H9 (cell line): ENCODE data around the gene STX8. TPM values are rescaled to one million over a fixed set of nuclear protein-coding genes. Genes with fewer than 3 reads are reported as not detected.

Experiments
- DNase-seq: peaks from one replicate; pipeline ENCODE4 v3.0.0-alpha.2; 2017
- H2AFZ ChIP-seq: one replicate; pipeline ENCODE4 v1.6.1; 2013; ENCODE audit warnings: mild to moderate bottlenecking, low read length, control low read depth, moderate library complexity
- H2AK5ac ChIP-seq: 2 replicates; pipeline ENCODE4 v1.6.1; 2013; ENCODE audit warnings: low read length, control low read depth, mixed read lengths; ENCODE audit not compliant: insufficient read length
- H2BK120ac ChIP-seq: one replicate; pipeline ENCODE4 v1.6.1; 2013; ENCODE audit warnings: low read depth, mild to moderate bottlenecking, low read length, control low read depth, inconsistent platforms; ENCODE audit not compliant: poor library complexity, severe bottlenecking
- H2BK12ac ChIP-seq: 2 replicates; pipeline ENCODE4 v1.6.1; 2013; ENCODE audit warnings: low read length, control low read depth, mixed read lengths, low read depth; ENCODE audit not compliant: insufficient read length
- H2BK15ac ChIP-seq: 2 replicates; pipeline ENCODE4 v1.6.1; 2013; ENCODE audit warnings: low read depth, low read length, control low read depth
- H2BK20ac ChIP-seq: one replicate; pipeline ENCODE4 v1.6.1; 2013; ENCODE audit warnings: low read depth, mild to moderate bottlenecking, low read length, control low read depth, inconsistent platforms; ENCODE audit not compliant: poor library complexity, severe bottlenecking
- H2BK5ac ChIP-seq: 2 replicates; pipeline ENCODE4 v1.6.1; 2013; ENCODE audit warnings: low read length, control low read depth, mixed read lengths; ENCODE audit not compliant: insufficient read length
- H3K14ac ChIP-seq: 2 replicates; pipeline ENCODE4 v1.6.1; 2013; ENCODE audit warnings: low read length, control low read depth; ENCODE audit not compliant: insufficient read depth
- H3K18ac ChIP-seq: 2 replicates; pipeline ENCODE4 v1.6.1; 2013; ENCODE audit warnings: low read depth, mild to moderate bottlenecking, mixed read lengths, low read length, control low read depth; ENCODE audit not compliant: insufficient read length
- H3K23ac ChIP-seq: 2 replicates; pipeline ENCODE4 v1.6.1; 2013; ENCODE audit warnings: low read length, control low read depth, mixed read lengths, low read depth; ENCODE audit not compliant: insufficient read length
- H3K23me2 ChIP-seq: 2 replicates; pipeline ENCODE4 v1.6.1; 2013; ENCODE audit warnings: low read depth, mild to moderate bottlenecking, mixed read lengths, low read length, control low read depth; ENCODE audit not compliant: insufficient read length, poor library complexity, severe bottlenecking
- H3K27ac ChIP-seq: 2 replicates; pipeline ENCODE4 v1.5.1; 2013; ENCODE audit warnings: low read length, control low read depth, mixed read lengths, low read depth; ENCODE audit not compliant: insufficient read length
- H3K27me3 ChIP-seq: 2 replicates; pipeline ENCODE4 v1.6.1; 2013; ENCODE audit warnings: low read length, control low read depth, inconsistent platforms; ENCODE audit not compliant: insufficient read depth
- H3K4ac ChIP-seq: 2 replicates; pipeline ENCODE4 v1.6.1; 2013; ENCODE audit warnings: low read depth, mild to moderate bottlenecking, control low read depth, inconsistent platforms, low read length, moderate library complexity
- H3K4me1 ChIP-seq: 2 replicates; pipeline ENCODE4 v1.6.1; 2013; ENCODE audit warnings: low read length, control low read depth, inconsistent platforms; ENCODE audit not compliant: insufficient read depth
- H3K4me2 ChIP-seq: 2 replicates; pipeline ENCODE4 v1.6.1; 2013; ENCODE audit warnings: low read length, control low read depth, mixed read lengths; ENCODE audit not compliant: insufficient read length, insufficient read depth
- H3K56ac ChIP-seq: 2 replicates; pipeline ENCODE4 v1.6.1; 2013; ENCODE audit warnings: low read depth, mild to moderate bottlenecking, mixed read lengths, low read length, control low read depth; ENCODE audit not compliant: insufficient read length
- H3K79me1 ChIP-seq: 2 replicates; pipeline ENCODE4 v1.6.1; 2013; ENCODE audit warnings: low read depth, mild to moderate bottlenecking, moderate library complexity, low read length, control low read depth, inconsistent platforms; ENCODE audit not compliant: insufficient read depth, poor library complexity, severe bottlenecking
- H3K79me2 ChIP-seq: 2 replicates; pipeline ENCODE4 v1.6.1; 2013; ENCODE audit warnings: low read length, control low read depth, inconsistent platforms; ENCODE audit not compliant: insufficient read depth
- H3K9ac ChIP-seq: 2 replicates; pipeline ENCODE4 v1.6.1; 2013; ENCODE audit warnings: low read length, control low read depth, mixed read lengths; ENCODE audit not compliant: insufficient read length; ENCODE audit errors: extremely low read depth
- H3K9me3 ChIP-seq: one replicate; pipeline ENCODE4 v1.6.1; 2013; ENCODE audit warnings: low read depth, low read length, inconsistent platforms; ENCODE audit not compliant: control insufficient read depth
- H3T11ph ChIP-seq: one replicate; pipeline ENCODE4 v1.6.1; 2013; ENCODE audit warnings: mild to moderate bottlenecking, low read length, control low read depth, inconsistent platforms
- H4K20me1 ChIP-seq: one replicate; pipeline ENCODE4 v1.6.1; 2013; ENCODE audit not compliant: control insufficient read depth, insufficient read length, insufficient read depth
- H4K5ac ChIP-seq: 2 replicates; pipeline ENCODE4 v1.6.1; 2013; ENCODE audit warnings: low read depth, mild to moderate bottlenecking, mixed read lengths, low read length, control low read depth; ENCODE audit not compliant: insufficient read length
- H4K8ac ChIP-seq: replicated peaks from 2 replicates; pipeline ENCODE4 v1.6.1; 2013; ENCODE audit warnings: low read length, control low read depth, mixed read lengths, low read depth; ENCODE audit not compliant: insufficient read length
- H4K91ac ChIP-seq: 2 replicates; pipeline ENCODE4 v1.6.1; 2013; ENCODE audit warnings: low read depth, mild to moderate bottlenecking, moderate library complexity, mixed read lengths, low read length, control low read depth; ENCODE audit not compliant: insufficient read length
- H3K27ac Mint-ChIP-seq, 3 experiments: 2 replicates in 2 of 3; 3 replicates in 1 of 3; pipeline ENCODE4 v1.8.0; 2020 to 2021; ENCODE audit warnings: mixed read lengths in 3 of 3, mild to moderate bottlenecking in 1 of 3, moderate library complexity in 1 of 3
- H3K27me3 Mint-ChIP-seq: 2 replicates; pipeline ENCODE4 v1.8.0; 2021; ENCODE audit warnings: low read depth, mild to moderate bottlenecking, moderate library complexity, mixed read lengths
- H3K36me3 Mint-ChIP-seq, 3 experiments: 2 replicates in 2 of 3; 3 replicates in 1 of 3; pipeline ENCODE4 v1.8.0; 2020 to 2021; ENCODE audit warnings: low read depth in 3 of 3, mixed read lengths in 3 of 3; ENCODE audit not compliant: insufficient read depth in 1 of 3
- H3K4me1 Mint-ChIP-seq, 2 experiments: 2 replicates each; pipeline ENCODE4 v1.8.0; 2020; ENCODE audit warnings: mixed read lengths in 2 of 2
- H3K4me3 Mint-ChIP-seq, 2 experiments: 2 replicates in 1 of 2; 3 replicates in 1 of 2; pipeline ENCODE4 v1.8.0; 2020 to 2021; ENCODE audit warnings: mild to moderate bottlenecking in 2 of 2, mixed read lengths in 2 of 2, moderate library complexity in 1 of 2
- H3K9me3 Mint-ChIP-seq, 2 experiments: 2 replicates in 1 of 2; 3 replicates in 1 of 2; pipeline ENCODE4 v1.8.0; 2020; ENCODE audit warnings: mild to moderate bottlenecking in 2 of 2, mixed read lengths in 2 of 2, moderate library complexity in 1 of 2
- WGBS: extraction: QIAGEN DNeasy Blood & Tissue Kit; methylation state at CpG from one replicate; pipeline ENCODE4 v1.1.7; 2013; ENCODE audit warnings: missing lambda C conversion rate, low lambda C conversion rate, mixed read lengths; ENCODE audit not compliant: insufficient read length; ENCODE audit errors: extremely low coverage; 5-methylcytosine and 5-hydroxymethylcytosine counted together
- total RNA-seq: library from RNA; stranded (reverse); gene quantifications from 2 replicates; pipeline ENCODE4 v1.2.1, GENCODE V29; 2021
- TF ChIP-seq, protein P1 (sequence below): fragments of 200-600 bp; sonication (generic); conservative IDR thresholded peaks from 3 replicates; pipeline ENCODE4 v1.8.0; 2021; ENCODE audit warnings: antibody characterized with exemption, mild to moderate bottlenecking

The STX8 gene
- total RNA-seq, 1 experiment from 2014 or later = 55.1 TPM

DNA sequence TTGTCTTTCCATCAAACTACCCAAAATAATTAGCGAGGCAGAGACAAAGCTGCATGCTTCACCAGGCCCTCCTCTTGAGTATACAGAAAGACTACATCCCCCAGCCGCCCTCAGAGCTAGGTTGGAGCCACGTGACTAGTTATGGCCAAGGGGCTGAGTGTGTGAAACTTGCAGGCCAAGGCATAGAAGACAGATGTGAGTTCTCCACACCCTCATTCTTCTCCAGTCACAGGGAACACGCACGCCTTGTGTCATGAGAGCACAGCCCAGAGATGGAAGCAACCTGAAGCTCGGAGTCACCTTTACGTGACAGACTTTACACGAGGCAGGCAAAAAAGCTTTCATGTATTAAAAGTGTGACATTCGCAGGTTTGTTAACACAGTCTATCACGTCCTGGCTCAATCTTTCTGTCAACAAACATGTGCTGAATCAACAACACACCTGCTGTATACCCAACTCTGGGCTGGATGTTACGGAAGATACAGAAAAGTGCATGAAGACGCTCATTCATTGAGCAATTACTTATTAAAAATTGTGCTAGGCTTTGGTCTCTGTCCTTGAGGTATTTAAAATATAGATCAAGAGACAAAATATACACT is 38.3 kb downstream of the STX8 start:
- Histone ChIP-seq H3K79me2 (no peaks in the 10 kb centered on the region), H4K5ac (no peak overlapping the region), H3K4me1 (no peaks in the 10 kb centered on the region), H2AFZ (no peak overlapping the region), H3K27ac (no peak overlapping the region), H3K4me2 (no peak overlapping the region), H3K4ac (no peak overlapping the region), H3K79me1 (no peaks in the 10 kb centered on the region), H4K91ac (no peak overlapping the region), H2BK20ac (no peak overlapping the region), H3K9me3 (no peaks in the 10 kb centered on the region), H2BK120ac (no peak overlapping the region), H4K8ac (no peak overlapping the region), H2BK5ac (no peak overlapping the region), H3K18ac (no peak overlapping the region), H3K23me2 (no peaks in the 10 kb centered on the region), H3K9ac (no peak overlapping the region), H3K14ac (no peak overlapping the region), H3T11ph (no peak overlapping the region), H2AK5ac (no peak overlapping the region), H2BK15ac (no peak overlapping the region), H4K20me1 (no peaks in the 10 kb centered on the region), H2BK12ac (no peak overlapping the region), H3K56ac (no peak overlapping the region), H3K23ac (no peak overlapping the region), H3K27me3 (no peaks in the 10 kb centered on the region)
- TF ChIP-seq, protein P1, sequence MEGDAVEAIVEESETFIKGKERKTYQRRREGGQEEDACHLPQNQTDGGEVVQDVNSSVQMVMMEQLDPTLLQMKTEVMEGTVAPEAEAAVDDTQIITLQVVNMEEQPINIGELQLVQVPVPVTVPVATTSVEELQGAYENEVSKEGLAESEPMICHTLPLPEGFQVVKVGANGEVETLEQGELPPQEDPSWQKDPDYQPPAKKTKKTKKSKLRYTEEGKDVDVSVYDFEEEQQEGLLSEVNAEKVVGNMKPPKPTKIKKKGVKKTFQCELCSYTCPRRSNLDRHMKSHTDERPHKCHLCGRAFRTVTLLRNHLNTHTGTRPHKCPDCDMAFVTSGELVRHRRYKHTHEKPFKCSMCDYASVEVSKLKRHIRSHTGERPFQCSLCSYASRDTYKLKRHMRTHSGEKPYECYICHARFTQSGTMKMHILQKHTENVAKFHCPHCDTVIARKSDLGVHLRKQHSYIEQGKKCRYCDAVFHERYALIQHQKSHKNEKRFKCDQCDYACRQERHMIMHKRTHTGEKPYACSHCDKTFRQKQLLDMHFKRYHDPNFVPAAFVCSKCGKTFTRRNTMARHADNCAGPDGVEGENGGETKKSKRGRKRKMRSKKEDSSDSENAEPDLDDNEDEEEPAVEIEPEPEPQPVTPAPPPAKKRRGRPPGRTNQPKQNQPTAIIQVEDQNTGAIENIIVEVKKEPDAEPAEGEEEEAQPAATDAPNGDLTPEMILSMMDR = no peak
- Mint-ChIP-seq H3K36me3 (peaks cover 0 to 9% (median 6%) of the 10 kb centered on the region in 3 experiments; a peak in 4 of 7 replicates), H3K9me3 (no peaks in the 10 kb centered on the region), H3K27ac (no peak overlapping the region), H3K27me3 (peaks cover 2% of the 10 kb centered on the region; the same call in 1 of the 2 replicates), H3K4me1 (peaks cover 15 to 21% of the 10 kb centered on the region in 2 experiments), H3K4me3 (no peak overlapping the region)
- no peak for DNase-seq
- no CpG with 5 or more reads among the region's 12 CpGs for WGBS
